Stimulated activated CD4-positive, alpha-beta T cell treated with anti-CD3 and anti-CD28 coated beads, Interleukin-1b, Interleukin-23, amount 100 ng/mL, for 48 hours (primary cell): ENCODE data around the gene ABCC5.

ENCODE experiments used
- DNase-seq: peaks from one replicate; pipeline ENCODE4 v3.0.0-alpha.2; 2020

ABCC5 gene

DNA sequence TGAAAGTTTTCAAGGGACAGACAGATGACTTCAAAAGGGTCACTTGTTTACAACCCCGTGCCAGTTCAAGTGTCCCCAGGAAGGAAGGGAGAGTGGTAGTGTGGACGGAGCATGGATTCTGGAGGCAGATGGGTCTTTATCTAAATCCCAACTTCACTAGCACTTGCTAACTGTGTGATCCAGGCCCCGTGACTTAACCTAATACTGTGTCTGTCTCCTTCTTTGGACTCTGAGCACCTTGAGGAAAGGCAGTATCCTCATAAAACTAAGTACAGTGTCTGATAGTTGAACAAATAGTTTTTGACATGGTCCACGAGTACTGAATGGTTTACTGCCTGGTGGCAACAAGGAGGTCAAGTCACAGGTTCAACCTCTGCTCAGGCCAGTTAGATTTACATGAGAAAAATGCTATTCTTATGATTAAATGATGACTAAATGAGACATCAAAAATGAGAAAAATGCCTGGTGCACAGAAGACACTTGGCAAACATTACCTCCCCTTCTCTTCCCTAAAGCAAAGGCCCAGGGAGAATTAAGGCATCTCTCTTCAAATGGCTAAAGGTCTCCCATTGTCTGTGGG lies 48.9 kb downstream of the ABCC5 start:
- no peak for DNase-seq

DNA sequence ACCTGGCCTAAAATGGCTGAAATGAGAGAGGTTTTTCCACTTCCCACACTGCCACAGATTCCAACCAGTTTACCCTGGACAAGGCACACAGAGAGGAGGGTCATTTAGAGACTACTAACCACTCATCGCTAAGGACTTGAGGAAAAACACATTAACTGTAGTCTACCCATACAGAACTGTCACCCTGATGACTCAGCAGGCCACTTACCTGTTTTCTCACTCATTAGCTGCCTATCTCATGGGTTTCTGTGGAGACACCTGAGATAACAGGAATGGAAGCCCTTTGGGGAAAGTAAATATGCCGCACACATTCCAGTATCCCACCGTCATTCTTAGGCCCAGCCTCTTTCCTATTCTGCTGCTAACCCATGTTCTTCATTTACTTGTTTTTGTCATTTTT lies 50.0 kb downstream of the ABCC5 start:
- no peak for DNase-seq

DNA sequence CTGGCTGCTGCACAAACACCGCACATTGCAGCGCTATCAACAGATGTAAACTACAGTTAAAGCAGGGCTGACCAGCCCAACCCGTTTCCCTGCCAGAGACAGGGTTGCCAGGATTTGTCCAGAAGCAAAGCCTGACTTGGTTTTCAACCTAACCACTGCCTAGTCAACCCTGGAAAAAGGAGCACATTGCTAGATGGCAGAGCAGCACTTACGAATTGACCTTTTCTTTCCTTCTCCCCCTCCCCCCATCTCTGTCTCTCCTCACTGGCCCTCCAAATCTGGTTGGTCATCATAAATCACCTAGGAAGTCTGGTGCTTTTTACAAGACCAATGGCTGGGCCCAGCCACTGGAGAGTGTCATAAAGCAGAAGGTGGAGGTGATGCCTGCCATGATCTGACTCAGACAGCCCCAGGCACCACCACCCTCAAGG lies 51.3 kb downstream of the ABCC5 start:
- DNase-seq: no peak

DNA sequence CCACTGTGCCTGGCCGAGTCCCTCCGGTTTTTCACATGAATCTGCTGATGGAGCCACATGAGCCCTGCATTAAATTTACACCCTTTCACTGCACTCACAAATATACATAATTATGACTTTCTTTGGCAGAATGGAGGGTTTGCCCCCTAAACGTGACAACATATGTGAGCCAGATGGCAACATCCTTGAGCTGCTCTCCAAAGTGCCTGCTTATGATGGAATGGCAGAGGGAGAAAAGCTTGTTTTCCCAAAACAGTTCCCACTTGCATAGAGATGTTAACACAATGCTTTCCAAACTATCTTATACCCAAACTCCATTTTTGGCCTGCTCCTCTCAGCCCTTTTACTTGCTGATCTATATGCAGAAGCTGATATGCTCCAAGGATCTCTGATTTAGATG lies 54.9 kb downstream of the ABCC5 start:
- DNase-seq: no peak

DNA sequence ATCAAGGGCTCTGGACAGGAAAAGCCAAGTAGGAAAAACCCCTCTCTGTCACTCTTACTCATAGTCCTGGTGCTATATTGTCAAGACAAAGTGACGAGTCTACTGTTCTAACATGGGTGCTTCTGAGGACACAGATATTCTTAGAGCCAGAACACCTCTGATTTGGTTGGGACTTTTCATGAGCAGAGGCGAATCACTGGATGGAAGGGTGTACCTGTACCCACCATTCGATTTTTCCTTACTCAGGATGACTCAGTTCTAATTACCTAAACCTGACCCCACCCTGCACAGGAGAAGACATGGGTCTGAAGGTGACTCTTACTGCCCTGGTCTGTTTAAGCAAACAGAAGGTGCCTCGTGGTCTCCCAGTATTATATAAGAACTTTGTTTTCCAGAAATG lies 58.5 kb downstream of the ABCC5 start:
- DNase-seq: no peak

DNA sequence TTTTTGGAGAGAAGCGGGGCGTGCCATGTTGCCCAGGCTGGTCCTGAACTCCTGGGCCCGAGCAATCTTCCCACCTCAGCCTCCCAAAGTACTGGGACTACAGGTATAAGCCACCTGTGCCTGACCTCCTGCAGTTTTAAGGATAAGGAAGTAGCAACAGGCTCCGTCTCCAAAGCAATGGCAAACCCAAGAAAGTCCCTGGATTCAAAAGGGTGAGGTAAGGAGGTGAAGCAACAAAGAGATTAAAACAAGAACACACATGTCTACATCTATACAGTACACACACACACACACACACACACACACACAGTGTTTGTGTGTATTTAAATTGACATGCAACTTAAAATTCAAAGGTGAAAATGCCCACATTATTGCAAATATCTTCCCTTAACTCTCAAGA lies 58.9 kb downstream of the ABCC5 start:
- DNase-seq: no peak

DNA sequence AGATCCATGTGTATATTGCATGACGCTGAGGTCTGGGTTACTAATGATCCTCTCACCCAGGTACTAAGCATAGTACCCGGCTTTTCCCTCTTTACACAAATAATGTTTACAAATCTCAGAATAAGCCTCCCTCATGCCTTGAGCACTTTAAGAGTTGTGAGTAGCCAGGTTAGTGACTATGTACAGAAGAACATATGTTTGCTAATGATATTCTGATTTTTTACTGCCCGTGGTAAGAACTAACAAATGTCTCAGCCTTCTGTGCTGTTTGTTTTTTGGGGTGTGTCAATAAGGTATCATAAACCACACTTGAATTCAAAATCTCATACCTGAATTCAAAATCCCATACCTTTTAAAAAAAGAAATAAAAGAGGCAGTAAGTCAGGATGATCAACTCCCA lies 59.5 kb downstream of the ABCC5 start:
- DNase-seq: no peak

DNA sequence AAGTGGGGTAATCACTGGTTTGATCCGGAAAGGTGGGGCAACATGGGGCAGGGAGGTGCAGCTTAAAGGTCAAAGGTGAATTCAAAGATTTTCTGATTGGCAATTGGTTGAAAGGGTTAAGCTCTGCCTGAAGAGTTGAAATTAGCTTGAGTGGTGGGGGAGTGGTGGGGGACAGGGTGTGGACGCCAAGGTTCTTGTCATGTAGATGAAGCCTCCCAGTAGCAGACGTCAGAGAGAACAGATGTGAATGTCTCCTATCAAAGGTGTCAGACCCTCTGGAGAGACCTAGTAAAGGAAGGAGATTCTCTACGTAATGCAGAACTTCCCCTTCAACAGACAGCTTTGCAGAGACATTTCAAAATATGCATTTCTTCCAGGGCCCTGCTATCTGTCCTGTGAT lies 62.8 kb downstream of the ABCC5 start:
- DNase-seq: no peak

DNA sequence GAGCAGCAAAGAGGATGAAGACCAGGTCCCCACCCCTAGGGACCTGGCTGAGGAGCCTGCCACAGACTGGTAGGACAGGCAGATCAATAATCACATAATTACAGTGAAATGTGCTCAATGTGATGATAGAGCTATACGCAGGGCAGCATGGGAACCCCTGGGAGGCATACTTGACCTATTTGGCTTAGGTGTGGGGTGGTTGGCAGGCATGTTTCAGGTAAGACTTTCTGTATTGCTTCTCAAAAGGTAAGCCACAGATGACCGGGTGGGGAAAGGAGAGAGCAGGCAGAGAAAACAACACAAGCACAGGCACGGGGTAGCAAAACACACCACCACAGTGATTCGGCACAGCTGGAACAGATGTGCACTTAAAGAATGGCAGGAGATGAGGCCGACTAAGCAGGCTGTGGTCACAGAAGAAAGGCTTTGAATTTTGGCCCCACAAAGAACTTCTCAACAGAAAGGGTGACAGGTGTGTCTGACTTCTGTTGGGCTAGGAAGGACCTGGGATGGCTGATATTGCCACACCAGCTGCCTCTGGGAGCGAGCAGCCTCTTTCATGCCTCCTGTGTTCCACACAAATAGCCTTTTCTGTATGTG lies 64.1 kb downstream of the ABCC5 start:
- no peak for DNase-seq

DNA sequence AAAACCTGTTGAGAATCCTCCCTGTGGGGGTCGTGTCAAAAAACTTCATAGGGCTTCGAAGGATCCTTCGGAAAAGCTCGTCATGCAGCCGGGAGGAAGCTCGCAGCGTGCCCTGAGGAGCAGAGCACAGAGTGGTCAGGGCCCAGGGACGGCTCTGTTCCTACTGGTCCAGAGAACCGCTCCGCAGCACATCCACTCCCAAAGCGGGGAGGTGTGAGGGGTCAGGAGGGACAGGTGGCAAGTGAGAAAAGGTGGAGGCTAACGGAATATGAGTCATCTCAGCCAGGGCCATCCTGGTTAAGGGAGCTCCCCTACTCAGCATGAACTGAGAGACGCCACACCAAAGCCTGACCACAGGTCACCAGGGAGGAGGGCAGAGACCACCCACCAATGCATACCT lies 66.2 kb downstream of the ABCC5 start:
- DNase-seq: no peak

DNA sequence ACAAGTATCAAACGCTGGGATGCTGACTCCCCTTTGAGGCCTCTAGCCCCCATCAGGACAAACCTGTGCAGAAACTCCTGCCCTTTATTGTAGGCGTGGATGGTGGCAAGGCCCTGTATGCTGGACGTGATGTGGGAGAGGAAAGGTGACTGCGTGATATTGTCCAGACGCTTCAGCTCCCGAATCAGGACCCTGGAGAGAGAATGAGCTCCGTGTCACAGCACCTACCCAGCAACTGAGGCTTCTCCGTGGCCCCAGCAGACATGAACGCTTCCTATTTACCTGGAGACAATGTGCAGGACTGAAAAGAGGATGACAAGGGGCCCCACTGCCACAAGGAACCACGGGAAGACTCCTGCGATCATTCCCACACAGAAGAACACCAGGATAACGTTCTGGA lies 68.0 kb downstream of the ABCC5 start:
- DNase-seq: no peak

DNA sequence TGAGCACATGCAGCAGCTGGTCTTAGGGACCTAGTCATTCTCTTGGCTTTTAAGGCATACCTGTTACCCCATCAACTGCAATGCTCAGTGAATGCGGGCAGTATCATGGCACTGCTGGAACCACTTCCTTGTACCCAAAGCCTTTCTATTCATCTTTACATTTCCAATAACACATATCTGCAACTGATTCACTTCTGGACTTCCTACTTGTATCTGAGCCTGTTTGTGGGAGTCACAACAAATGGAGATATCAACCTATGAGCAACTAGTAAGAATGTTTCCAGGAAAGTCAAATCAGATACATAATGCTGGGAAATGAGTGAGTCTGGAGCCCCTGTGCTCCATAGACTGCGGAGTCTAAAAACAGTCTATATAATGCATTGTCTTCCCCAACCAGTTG lies 71.6 kb downstream of the ABCC5 start:
- no peak for DNase-seq

DNA sequence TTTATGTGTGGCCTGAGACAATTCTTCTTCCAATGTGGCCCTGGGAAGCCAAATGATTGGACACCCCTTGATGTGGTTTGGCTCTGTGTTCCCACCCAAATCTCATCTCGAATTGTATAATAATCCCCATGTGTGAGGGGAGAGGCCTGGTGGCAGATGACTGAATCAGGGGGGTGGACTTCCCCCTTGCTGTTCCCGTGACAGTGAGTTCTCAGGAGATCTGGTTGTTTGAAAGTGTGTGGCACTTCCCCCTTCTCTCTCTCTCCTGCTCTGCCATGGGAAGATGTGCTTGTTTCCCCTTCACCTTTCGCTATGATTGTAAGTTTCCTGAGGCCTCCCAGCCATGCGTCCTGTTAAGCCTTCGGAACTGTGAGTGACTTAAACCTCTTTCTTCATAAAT lies 72.9 kb downstream of the ABCC5 start:
- DNase-seq: no peak

DNA sequence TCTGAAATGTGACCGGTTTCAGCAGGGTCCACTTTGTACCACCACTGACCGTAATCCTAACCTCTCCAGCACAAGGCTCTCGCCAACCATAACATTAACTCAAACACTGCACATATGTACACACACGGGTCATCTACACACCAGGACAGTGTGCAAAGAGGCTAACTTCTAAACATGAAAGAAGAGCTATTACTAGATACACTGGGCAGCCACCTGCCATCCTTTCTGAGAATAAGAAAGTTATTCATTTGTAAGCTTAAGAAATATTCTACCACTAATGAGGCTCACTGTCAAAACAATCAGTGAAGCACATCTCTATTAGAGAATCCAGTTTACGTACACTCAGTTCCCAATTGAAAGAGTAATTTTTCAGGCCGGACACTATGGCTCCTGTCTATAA lies 73.9 kb downstream of the ABCC5 start:
- no peak for DNase-seq

DNA sequence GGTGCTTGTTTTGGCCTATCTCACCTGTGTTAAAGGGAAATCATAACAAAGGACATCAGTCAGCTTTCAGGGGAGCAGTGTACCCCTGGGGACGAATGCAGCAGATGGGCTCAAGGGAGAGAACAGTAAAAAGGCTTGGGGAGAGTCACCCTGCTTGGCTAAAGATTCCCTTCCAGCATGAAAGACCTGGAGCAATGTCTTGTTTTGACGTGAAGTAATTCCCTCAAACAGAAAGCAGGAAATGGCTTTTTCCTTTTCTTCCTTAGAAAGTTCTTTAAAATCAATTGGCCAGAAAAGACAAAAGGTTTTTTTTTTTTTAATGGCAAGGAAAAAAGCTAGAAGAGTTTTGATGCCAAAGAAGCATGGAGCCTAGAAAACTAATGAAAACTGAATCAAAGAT lies 76.5 kb downstream of the ABCC5 start:
- no peak for DNase-seq

DNA sequence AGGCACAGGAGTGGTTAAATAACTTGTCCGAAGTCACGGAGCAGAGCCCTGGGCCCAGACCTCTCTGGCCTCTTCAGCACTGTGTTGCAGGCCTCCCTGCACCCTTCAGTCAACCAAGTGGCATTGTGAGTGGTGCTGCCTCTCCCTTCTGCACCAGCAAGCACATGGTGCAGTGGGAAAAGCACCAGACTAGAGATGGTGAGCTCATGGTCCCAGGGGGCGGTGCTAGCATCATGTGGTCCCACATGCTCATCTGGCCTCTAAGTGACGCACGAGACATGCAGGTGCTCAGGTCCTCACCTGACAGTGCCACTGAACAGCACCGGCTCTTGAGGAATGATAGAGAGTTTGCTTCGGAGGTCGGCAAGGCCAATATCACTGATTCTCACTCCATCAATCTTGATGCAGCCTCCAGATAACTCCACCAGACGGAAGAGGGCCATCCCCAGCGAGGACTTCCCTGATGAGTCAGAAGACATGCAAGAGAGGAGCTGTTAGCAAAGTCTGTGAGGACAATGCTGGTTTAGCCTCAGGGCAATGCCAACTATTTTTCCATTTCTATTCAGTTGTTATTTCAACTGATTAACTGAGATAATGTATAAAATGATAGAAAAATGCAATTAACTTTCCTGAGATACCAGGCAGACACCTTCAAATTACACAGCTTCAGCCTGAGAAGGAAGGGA lies 79.9 kb downstream of the ABCC5 start:
- no peak for DNase-seq

DNA sequence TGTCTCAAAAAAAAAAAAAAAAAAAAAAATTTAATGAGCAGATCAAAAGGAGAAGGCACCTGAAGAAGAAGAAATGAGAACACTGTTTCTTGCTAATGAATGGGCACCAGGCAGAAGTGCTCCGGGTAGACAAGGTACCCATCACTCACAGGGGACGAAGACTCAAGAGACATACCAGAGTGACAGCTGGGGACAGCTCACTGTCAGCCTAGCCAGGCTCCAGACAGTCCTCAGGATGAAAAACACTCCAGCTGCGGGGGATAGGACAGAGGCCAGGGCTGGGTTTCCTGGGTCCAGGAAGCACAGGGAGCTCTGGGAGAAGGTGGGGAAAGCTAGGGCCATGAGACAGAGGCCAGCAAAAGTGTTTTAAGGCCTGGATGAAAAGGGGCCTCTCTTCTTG lies 84.5 kb downstream of the ABCC5 start:
- DNase-seq: no peak

DNA sequence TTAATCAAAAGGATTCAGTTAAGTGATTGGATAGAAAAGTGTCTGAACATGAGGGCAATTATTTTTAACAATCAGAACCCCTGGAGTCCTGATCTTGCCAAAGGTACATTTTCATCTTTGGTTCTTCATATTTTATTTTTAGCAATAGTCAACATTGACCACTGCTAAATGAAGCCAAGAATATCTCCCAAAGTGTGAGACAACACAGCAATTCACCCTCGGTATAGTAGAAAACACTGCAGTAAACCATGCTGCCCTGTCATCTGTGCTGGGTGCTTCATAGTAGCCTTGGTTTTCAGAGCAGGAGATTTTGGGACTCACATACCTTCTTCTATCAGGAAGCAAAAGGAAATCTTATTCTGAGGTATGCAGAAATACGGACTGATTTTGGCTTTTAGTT lies 85.8 kb downstream of the ABCC5 start:
- no peak for DNase-seq

DNA sequence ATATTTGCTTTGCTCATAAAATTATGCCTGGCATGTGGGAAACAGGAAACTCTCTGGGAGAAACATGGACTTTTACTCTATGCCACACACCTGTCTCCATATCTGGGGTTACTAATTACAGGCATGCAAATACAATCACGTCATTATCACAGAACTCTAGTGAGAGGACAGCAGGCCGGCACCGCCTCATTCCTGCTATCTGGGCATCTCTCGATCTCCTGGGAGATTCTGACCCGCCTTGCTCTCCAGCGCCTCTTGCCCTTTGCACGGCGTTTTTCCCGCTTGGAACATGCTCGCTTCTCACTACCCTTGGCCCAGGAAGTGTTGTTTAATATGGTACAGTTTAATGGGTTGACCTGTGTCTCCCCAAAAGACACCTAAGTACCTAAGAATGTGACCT lies 87.6 kb downstream of the ABCC5 start:
- DNase-seq: no peak

DNA sequence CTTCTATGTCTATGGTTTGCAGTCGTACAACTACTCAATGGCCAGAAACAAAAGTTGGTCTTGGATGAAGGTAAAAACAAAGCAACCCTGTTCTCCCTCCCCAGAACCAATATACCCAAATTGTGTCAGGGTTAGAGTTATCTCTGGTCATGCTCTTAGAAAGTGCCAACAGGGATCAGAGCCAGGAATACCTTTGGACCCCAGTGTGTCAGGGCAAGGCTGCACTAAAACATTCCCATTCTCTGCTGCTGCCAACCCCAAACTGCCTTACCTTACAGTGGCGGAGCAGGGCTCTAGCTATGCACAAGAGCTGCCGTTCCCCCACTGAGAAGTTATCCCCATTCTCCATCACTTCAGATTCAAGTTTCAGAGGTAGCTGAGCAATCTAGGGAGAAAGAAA lies 90.6 kb downstream of the ABCC5 start:
- no peak for DNase-seq

DNA sequence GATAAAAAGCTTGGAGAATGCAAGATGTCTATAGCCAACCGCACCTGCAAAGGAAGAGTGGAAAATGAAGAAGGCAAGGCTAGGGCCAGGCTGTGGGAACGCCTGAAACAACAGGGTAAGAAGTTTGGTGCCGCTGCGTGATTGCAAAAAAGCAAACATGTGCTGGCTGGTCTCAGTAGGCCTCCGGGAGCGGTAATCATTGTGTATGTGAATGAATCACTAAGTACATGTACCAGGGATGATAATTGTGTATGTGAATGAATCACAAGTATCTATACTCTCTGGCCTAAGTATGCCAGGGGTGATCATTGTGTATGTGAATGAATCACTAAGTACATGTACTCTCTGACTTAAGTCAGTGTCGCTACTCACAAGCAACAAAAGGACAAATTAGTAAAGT lies 92.7 kb downstream of the ABCC5 start:
- DNase-seq: no peak

DNA sequence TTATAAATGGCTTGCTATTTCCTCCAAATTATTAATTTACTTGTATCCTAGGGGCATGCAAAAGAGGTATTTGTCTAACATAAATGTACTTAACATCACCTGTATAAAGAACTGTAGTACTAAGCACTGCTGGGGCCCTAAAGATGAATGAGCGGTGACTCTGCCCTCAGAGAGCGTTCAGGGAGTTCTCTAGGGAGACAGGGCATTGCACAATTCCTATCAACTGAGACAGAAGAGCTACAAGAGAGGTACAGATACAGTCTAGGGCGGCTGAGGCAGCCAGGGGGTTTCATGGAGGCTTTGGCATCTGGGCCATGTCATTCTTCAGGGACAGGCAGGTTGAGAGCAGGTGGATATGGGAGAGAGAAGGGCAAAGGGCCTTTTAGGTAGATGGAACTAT lies 93.1 kb downstream of the ABCC5 start:
- DNase-seq: no peak

DNA sequence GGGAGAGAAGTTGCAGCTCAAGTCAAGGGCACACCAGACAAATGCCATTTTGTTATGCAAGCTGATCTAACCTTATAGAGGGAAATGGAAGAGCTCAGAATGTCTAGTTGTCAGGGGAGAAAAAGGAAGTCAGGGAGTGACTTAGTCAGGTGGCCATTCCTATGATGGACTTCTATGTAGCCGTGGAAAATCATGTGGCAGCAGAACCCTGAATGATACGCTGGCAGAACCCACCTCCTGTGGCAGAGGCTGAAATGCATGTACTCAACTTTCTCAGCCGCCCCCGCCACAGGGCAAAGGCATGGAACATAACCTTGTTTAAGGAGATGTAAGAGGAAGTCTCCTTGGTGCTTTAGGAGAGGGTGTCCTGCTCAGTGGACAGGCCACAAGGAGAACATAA lies 95.3 kb downstream of the ABCC5 start:
- no peak for DNase-seq

DNA sequence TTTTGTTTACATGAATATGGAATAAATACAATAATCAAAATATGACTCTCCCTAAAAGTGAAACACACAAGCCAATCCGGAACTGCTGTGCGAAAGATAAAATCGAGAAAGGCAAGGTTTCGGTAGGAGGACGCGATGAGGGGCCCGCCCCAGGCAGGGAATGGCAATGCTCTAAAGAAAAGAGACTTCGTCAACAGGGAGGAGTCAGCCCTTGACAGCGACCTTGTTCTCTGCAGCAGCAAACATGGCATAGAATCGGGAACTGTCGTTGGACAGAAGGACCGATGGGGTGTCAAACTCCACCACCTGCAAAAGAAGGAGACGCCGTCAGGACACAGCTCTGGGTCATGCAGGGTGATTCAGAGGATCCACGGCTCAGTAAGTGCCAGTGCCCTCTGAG lies 96.6 kb downstream of the ABCC5 start:
- DNase-seq: no peak

DNA sequence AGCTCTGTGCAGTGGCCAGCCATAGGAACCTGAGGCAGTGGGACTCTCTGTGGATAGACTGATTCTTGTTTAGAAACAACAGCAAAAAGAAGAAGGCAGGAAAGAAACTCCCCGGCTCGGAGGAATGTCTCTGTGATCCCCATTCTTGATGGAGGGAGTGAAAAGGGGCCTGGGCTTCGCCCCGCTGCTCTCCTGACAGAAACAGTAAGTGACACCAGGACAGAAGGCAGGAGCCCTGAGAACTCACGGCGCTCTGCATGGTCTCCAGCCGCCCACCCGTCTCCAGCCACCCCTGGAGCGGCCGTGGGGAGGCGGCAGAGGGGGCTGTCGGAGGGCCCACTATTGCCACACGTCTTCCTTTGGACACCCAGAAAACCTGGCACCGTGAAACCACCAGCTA lies 97.3 kb downstream of the ABCC5 start:
- DNase-seq: no peak
